ENCODE measurements around the gene LRRC8A.
"Not testable (repeated sequence)": the region's sequence is repeated elsewhere in the genome, so short reads cannot be mapped to it uniquely, and the experiment has no call there.

Gene LRRC8A

GRCh38 chr9:128881884-128882676, at the start of gene LRRC8A, which contains the start of gene KYAT1:
Gene LRRC8A, plus strand, starts transcription at chr9:128882133. Its CDS starts 25,032 bp downstream, at chr9:128907165.
Gene KYAT1, minus strand, starts transcription at chr9:128881950. Its CDS starts 36,545 bp downstream, at chr9:128845405.
- DNase-seq, result peak; percentile 97

GRCh38 chr9:128833696-128834095, 48.2 kb upstream of the LRRC8A start:
- DNase-seq, result no peak

DNA sequence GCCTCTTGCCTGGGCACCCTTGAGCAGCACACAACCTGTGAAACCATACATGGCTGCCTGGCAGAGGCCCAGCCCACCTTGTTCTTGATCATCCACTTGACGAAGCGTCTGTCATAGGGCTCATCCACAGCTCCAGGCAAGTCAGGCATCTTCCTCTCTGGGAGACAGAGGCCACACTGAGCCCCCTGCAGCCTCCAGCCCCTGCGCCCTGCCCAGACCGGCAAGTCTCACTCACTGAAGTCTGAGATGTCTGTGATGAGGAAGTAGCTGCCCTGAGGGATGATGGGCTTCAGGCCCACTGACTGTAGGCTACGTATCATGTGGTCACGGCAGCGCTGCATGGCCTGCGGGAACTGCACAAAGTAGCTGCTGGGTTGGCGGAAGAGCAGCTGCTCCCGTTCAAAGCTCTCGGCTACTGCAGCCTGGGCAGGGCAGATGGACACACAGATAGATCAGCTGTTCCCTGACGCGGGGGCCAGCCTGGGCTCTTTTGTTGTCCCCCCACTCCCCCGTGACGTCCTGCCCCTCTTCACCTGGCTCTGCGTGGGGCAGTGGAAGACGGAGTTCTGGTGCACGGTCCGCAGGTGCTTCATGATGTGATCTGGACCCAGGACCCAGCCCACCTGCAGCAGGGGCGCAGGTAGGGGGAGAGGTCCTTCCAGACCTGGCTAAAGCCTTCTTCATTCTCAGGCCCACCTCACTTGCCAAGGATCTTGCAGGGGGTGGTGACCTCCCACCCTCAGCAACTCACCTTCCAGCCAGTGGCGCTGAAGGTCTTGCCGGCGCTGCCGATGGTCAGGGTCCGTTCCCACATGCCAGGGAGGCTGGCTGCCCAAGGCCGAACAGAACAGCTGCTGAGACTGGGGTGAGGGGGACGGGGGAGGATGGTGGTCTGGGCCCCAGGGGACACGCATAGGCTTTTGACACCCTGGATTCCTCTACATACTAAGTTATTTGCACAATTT, 46.4 kb upstream of the LRRC8A start:
- DNase-seq, result no peak

DNA sequence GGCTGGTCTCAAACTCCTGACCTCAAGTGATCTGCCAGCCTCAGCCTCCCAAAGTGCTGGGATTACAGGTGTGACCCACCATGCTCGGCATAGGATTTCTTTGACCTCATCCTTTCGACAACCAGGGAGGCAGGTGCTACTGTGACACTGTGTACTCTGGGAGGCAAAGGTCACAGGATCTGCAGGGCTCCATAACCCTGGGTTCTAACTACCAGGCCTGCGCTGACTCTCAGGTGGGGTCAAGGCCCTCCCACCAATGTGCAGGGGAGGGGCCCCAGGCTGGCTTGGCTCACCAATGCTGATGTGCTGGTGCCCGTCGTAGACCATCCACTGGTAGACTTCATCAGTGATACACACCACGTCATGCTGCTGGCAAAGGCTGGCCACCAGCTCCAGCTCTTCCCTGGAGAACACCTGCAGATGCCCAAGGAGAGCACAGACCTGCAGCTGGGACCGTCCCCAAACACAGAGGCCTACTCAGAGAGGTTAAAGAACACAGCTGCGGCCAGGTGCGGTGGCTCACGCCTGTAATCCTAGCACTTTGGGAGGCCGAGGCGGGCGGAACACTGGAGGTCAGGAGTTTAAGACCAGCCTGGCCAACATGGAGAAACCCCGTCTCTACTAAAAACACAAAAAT, 45.3 kb upstream of the LRRC8A start:
- no peak for DNase-seq

- DNase-seq, result no peak
Observed at GRCh38 chr9:128838338-128838737, 43.6 kb upstream of the LRRC8A start.

DNA sequence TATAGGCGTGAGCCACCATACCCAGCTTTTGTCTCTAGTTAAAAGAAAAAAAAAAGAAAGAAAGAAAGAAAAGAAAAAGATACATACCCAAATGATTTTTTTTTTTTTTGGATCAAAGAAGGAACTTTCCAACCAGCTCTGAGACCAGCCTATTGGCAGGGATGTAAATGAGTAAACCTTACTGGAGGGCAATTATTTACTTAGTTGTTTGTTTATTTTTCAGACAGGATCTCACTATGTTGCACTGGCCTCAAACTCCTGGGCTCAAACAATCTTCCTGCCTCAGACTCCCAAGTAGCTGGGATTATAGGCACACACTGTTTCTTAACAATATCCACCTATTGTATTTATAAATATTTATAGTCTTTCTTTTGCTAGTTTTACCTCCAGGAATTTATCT, 41.4 kb upstream of the LRRC8A start:
- no peak for DNase-seq

DNA sequence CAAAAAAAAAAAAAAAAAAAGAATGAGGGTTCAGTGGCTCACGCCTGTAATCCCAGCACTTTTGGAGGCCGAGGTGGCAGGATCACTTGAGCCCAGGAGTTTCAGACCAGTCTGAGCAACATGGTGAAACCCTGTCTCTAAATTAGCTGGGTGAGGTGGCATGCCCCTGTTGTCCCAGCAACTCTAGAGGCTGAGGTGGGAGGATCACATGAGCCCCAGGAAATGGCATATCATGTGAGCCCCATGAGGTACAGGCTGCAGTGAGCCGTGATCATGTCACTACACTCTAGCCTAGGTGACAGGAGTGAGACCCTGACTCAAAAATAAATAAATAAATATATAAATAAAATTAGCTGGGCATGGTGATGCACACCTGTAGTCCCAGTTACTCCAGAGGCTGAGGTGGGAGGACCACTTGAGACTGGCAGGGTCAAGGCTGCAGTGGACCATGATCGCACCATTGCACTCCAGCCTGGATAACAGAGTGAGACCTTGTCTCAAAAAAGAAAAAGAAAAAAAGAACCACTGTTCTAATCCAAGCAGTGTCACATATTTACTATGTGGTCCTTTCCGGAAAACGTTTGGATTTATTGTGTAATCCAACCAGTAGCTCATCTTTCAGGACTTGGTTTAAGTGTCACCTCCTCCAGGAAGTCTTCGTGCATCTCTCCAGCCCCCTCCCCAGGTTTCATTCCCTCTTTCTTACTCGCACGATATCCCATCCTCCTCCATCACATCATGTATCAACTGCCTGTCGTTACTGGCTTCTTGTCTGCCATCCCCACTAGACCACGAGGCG, 40.0 kb upstream of the LRRC8A start:
- no peak for DNase-seq

GRCh38 chr9:128843171-128843570, 38.8 kb upstream of the LRRC8A start:
- DNase-seq, result not testable (repeated sequence)

- DNase-seq, result no peak
Observed at GRCh38 chr9:128845186-128845931, 36.6 kb upstream of the LRRC8A start.

DNA sequence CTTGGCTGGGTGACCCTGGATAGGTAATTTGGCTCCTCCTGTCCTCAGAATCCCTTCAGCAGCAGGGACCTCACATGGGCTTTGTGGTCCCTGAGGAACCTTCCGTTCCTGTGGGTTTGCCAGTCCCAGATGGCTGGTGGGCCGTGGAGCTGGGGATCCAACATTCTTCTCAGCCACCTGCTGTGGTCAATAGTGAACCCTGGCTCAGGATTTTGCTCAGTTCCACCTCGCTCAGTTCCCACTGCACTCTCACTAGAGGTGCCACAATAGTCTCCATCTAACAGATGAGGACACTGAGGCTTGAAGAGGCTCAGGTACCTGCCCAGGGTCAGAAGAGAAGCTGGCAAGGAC, 35.3 kb upstream of the LRRC8A start:
- no peak for DNase-seq

- no peak for DNase-seq
Observed at GRCh38 chr9:128847803-128848202, 34.1 kb upstream of the LRRC8A start.

DNA sequence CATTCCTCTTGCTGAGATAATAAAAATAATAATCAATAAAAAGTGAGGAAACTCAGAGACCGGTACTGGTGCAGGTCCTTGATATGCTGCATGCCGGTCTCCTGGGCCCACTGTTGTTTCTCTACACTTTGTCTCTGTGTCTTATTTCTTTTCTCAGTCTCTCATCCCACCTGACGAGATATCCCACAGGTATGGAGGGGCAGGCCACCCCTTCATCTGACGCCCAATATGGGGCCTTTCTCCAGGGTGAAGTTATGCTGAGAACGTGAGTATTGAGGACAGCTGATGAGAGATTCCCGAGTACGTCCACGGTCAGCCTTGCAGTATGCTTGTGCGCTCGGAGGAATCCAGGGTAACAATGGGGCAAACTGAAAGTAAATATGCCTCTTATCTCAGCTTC, 30.9 kb upstream of the LRRC8A start:
- DNase-seq, result not testable (repeated sequence)

- not testable (repeated sequence) for DNase-seq
Observed at GRCh38 chr9:128851779-128852600, 29.9 kb upstream of the LRRC8A start.

DNA sequence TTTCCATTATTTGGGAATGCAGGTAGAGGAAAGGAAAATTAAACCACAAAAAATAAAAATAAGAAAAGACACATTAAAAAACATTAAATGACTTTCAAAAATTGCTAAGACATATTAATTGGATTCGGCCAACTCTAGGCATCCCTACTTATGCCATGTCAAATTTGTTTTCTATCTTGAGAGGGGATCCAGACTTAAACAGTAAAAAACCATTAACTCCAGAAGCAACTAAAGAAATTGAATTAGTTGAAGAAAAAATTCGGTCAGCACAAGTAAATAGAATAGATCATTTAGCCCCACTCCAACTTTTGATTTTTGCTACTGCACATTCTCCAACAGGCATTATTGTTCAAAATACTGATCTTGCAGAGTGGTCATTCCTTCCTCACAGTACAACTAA, 29.3 kb upstream of the LRRC8A start:
- DNase-seq, result not testable (repeated sequence)

- not testable (repeated sequence) for DNase-seq
Observed at GRCh38 chr9:128854454-128854853, 27.5 kb upstream of the LRRC8A start.

DNA sequence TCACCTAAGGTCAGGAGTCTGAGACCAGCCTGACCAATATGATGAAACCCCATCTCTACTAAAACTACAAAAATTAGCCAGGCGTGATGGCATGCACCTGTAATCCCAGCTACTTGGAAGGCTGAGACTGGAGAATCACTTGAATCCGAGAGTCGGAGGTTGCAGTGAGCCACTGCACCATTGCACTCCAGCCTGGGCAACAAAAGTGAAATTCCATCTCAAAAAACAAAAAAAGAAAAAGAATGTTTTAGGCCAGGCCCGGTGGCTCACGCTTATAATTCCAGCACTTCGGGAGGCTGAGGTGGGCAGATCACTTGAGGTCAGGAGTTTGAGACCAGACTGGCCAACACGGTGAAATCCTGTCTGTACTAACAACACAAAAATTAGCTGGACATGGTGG, 23.5 kb upstream of the LRRC8A start:
- not testable (repeated sequence) for DNase-seq

GRCh38 chr9:128860937-128861336, 21.0 kb upstream of the LRRC8A start:
- DNase-seq, result no peak

- no peak for DNase-seq
Observed at GRCh38 chr9:128861501-128861900, 20.4 kb upstream of the LRRC8A start.

DNA sequence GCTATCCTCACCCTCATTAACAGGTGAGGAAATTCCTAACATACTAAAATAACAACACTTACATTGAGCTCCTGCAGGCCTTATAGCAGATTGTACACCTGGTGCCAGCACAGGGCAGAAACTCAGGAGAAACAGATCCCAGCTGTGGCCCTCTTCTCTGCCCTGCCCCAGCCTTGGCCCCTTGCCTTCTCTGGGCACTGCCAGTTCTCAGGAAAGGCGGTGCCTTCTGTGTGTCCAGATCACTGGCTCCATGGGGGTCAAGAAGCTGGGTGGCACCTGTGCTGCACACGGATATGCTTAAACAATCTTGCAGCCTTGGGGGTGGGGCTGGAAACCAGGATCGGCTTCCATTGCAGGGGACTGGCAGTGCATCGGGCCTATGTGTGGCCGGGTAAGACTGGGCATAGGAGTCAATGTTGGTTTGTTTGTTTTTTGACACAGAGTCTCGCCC, 19.5 kb upstream of the LRRC8A start:
- no peak for DNase-seq

- DNase-seq, result peak; percentile 43
Observed at GRCh38 chr9:128863647-128864046, 18.3 kb upstream of the LRRC8A start.
